G401 (cell line): Measurements from ENCODE around the gene KLF11. TPM values are rescaled to one million over a fixed set of nuclear protein-coding genes. Genes with fewer than 3 reads are reported as not detected.
"Not testable (repeated sequence)": the region's sequence is repeated elsewhere in the genome, so short reads cannot be mapped to it uniquely, and the experiment has no call there.

Experiments used
- DNase-seq: peaks from one replicate; pipeline ENCODE4 v3.0.0-alpha.2; 2015; ENCODE audit warnings: low spot score
- in situ Hi-C: cut with HindIII; loops from 2 replicates; pipeline ENCODE4 v1.10.0; 2016; ENCODE audit warnings: low sequenced_read_pairs, mixed read lengths
- total RNA-seq: library from RNA; depleted of rRNA; stranded (reverse); fragments of >200 nt; shearing (Covaris generic); gene quantifications from 2 replicates; pipeline ENCODE4 v1.2.3, GENCODE V29; 2014; rRNA removed

The KLF11 gene
- total RNA-seq, 1 experiment from 2014 or later = 6.9 TPM

- in situ Hi-C loops, DNase-seq: not testable (repeated sequence)
Measured at GRCh38 chr2:10091889-10092244, 48.5 kb downstream of the KLF11 start.

DNA sequence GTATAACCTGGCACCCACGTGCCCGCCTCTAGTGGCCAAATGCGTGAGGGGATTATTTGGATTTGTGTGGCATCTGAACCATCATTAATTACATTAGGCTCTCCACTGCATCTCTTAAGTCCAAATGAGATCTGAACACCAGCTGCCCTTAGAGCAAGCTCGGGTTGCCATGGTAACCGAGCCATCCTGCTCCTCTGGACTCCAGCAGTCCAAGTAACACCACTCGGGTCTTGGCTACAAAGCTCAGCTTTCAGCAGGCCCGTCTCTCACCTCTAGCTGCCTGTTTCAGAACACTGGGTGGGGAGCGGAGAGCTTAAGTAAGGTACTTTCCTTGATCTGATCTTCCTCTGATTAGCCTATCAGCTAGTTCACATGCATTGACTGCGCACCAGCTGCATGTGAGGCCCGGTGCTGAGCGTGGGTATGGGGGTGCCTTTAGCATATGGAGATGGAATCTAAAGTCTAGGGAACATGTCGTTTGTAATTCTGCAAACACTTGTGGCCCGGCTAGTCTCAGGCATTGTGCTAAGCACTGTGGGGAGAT, 51.0 kb downstream of the KLF11 start:
- in situ Hi-C loops = no loop called here
- DNase-seq = peak; percentile 81

DNA sequence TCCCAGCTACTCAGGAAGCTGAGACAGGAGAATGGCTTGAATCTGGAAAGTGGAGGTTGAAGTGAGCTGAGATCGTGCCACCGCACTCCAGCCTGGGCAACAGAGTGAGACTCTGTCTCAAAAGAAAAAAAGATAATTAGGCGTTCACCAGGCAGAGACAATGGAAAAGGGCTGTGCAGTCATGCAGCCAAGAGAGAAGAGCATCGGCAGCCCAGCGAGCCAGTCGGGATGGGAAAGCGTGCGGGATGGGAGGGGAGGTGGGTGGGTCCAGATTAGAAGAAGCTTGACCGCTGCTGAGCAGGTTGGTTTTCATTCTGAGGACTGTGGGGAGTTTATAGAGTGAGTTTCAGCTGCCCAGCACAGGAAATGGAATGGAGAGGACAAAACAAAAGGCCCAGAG, 51.8 kb downstream of the KLF11 start:
- DNase-seq = no peak

DNA sequence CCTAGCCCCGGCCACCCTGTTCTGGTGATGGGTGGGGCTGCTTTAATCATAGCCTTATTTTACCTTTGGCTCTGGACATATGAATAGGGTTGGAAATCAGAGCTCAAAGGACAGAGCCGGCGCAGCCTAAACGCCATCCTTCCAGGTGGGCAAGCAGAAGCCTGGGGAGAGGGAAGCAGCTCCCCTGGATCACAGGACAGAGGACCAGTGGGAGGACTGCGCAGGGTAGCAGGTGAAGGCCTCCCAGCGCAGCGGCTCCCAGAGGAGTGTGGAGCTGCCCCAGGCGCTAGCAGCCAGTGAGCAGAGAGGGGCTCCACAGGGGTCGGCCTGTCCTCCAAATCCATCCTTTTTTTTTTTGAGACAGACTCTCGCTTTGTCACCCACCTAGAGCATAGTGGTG, 53.3 kb downstream of the KLF11 start:
- in situ Hi-C loops = no loop called here
- no peak for DNase-seq

More for the DNA sequence above, 51.8 kb downstream of the KLF11 start:
- in situ Hi-C loops = no loop called here

DNA sequence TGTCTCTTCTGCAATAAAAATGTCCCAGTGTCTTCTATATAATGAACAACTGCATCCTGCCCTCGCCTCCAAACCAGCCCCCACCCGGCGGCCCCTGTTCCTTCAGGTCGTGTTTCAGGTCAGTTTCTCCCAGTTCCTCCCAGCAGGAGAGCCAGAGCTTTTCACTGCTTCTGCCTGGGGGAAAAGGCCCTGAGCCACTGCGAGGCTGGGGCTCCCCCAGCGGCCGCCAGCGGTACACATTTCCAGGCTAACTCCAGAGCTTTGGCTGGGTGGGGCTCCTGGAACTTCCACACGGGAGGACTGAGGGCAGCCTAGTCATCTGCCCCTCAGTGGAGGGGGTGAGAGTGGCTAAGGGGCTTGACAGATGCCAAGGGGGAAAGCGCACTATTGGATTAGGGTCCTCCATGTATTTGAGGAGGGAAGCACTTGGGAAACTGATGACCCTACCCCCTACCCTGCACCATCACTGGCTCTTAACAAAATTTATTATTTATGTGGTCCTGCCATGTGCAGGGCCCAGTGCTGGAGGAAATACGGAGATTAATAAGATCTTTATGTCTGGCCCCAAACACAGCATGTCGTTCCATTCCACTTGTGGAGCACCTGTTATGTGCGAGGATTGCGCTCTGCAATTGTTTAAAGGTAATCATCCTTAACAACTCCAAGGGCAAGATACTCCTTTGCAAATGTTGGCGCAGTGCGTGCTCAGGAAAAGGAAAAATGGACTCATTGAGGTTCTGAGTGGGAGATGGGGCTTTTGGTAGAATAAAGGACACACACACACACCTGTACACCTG, 54.2 kb downstream of the KLF11 start:
- in situ Hi-C loops = no loop called here
- DNase-seq = peak; percentile 73

- DNase-seq = no peak
- in situ Hi-C loops = loop anchor here (25.0 kb wide), 1 partner anchor 336 kb away; the partner anchor contains the start of gene ODC1
Measured at GRCh38 chr2:10101491-10101890, 58.1 kb downstream of the KLF11 start.

DNA sequence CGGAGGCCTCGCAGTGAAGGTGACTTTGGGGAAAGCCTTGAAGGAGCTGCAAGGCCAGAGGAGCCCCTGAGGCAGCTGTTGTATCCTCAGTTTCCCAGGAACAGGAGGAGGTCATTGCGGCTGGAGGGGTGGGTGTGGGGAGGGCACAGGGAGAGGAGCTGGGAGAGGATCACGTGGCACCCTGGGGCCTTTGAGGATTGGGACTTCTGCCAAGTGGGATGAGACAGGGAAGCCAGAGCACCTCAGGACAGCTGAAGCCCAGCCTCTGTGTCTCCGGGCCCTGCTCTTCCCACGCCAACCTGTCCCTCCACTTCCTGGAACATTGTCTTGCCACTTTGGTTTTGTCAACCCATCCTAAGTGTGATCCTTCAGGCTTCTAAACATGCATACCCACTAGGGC, 59.8 kb downstream of the KLF11 start:
- DNase-seq = no peak
- in situ Hi-C loops = loop anchor here (25.0 kb wide), 1 partner anchor 334 kb away; the partner anchor contains the start of gene ODC1

Other genes with a start within 250 kb of the KLF11 start
- gene TAF1B, start 200.1 kb upstream of the KLF11 start, total RNA-seq = 56.1 and 70.7 TPM in 2 replicates
- 0.14 and 0.98 TPM in 2 replicates for gene GRHL1, start 91.9 kb upstream of the KLF11 start, total RNA-seq
- gene CYS1, start 36.9 kb downstream of the KLF11 start, total RNA-seq = 11.2 and 14.1 TPM in 2 replicates
- gene RRM2, start 79.2 kb downstream of the KLF11 start, total RNA-seq = 17.8 and 21.9 TPM in 2 replicates